ENCODE results near the gene MAP3K8. TPM values are rescaled to one million over a fixed set of nuclear protein-coding genes. Genes with fewer than 3 reads are reported as not detected.

MAP3K8 gene
- total RNA-seq, 1 donor from 2014 or later, result 16.7 TPM

DNA sequence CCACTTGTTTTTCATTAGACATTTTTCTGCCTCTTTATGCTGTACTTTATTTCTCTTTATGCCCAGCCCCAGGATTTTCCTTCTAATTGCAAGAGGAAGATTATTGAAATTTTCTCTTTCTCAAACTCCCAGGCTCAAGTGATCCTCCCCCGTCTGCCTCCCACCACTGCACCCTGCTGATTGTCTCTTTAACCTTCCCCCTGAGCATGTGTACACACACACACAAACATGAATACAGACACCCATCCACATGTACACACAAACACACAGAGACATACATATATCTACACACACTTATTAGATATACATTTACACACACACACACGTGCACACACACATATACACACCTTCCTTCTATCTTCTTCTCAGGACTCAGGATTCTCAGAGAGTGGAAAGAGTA, 37.3 kb upstream of the MAP3K8 start:
- H3K27me3 ChIP-seq (ENCODE audit: control insufficient read depth in 3 of 3, insufficient read depth in 3 of 3, low read length in 3 of 3), result peaks cover 0 to 6% (median 0%) of the 10 kb centered on the region in 3 donors
- H3K9ac ChIP-seq (ENCODE audit: low read depth in 1 of 3, low read length in 3 of 3), result no peak overlapping the region
- no peak overlapping the region for H3K27ac ChIP-seq (ENCODE audit: low read depth, low read length)
- H3K4me1 ChIP-seq (ENCODE audit: control insufficient read depth in 3 of 3, insufficient read depth in 3 of 3, low read length in 3 of 3), result peaks cover 2 to 3% (median 3%) of the 10 kb centered on the region in 3 donors
- no peak overlapping the region for H3K4me3 ChIP-seq (ENCODE audit: low read length in 3 of 3)
- H3K36me3 ChIP-seq (ENCODE audit: control insufficient read depth in 3 of 3, insufficient read depth in 3 of 3, low read length in 3 of 3), result no peaks in the 10 kb centered on the region
- no peaks in the 10 kb centered on the region for H3K9me3 ChIP-seq (ENCODE audit: control insufficient read depth in 3 of 3, low read length in 3 of 3)

DNA sequence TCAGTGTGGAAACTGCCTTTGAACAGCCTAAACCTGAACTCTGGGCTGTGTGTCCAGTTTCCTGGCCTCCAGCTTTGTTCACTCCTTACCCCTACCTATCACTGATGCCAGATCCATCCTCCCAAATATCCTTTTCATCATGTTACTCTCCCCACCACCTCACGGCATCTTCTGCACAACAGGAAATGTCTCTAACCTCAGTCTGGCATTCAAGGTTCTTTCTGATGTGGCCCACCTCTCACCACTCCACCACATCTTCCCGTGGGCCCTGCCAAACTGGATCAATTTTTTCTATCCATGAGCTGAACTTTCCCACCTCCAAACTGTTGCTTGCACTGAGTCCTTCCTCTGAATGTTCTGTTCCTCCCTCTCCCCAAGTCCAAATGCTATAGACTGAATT, 35.8 kb upstream of the MAP3K8 start:
- peaks cover 0 to 4% (median 0%) of the 10 kb centered on the region in 3 donors for H3K27me3 ChIP-seq (ENCODE audit: control insufficient read depth in 3 of 3, insufficient read depth in 3 of 3, low read length in 3 of 3)
- no peak overlapping the region for H3K27ac ChIP-seq (ENCODE audit: low read depth, low read length)
- H3K9me3 ChIP-seq (ENCODE audit: control insufficient read depth in 3 of 3, low read length in 3 of 3), result peaks cover 0 to 1% (median 0%) of the 10 kb centered on the region in 3 donors
- H3K36me3 ChIP-seq (ENCODE audit: control insufficient read depth in 3 of 3, insufficient read depth in 3 of 3, low read length in 3 of 3), result no peaks in the 10 kb centered on the region
- H3K9ac ChIP-seq (ENCODE audit: low read depth in 1 of 3, low read length in 3 of 3), result no peak overlapping the region
- H3K4me3 ChIP-seq (ENCODE audit: low read length in 3 of 3), result no peak overlapping the region
- H3K4me1 ChIP-seq (ENCODE audit: control insufficient read depth in 3 of 3, insufficient read depth in 3 of 3, low read length in 3 of 3), result no peaks in the 10 kb centered on the region

DNA sequence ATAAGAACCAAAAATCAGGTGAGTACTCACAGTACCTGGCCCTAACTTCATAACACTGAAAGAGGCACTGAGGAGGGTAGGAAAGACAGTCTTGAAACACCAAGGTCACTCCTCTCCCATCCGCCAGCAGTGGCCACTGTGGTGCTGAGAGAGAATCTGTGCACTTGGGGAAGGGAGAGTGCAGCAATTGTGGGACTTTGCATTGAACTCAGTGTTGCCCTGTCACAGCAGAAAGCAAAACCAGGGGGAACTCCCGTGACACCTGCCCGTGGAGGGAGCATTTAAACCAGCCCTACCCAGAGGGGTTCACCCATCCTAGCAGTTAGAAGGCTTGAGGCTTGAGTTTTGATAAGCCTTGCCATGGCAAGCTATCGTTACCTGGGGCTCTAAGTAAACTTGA, 35.2 kb upstream of the MAP3K8 start:
- H3K4me1 ChIP-seq (ENCODE audit: control insufficient read depth in 3 of 3, insufficient read depth in 3 of 3, low read length in 3 of 3), result no peaks in the 10 kb centered on the region
- no peak overlapping the region for H3K9ac ChIP-seq (ENCODE audit: low read depth in 1 of 3, low read length in 3 of 3)
- H3K9me3 ChIP-seq (ENCODE audit: control insufficient read depth in 3 of 3, low read length in 3 of 3), result peaks cover 0 to 2% (median 0%) of the 10 kb centered on the region in 3 donors
- H3K36me3 ChIP-seq (ENCODE audit: control insufficient read depth in 3 of 3, insufficient read depth in 3 of 3, low read length in 3 of 3), result no peaks in the 10 kb centered on the region
- no peak overlapping the region for H3K27ac ChIP-seq (ENCODE audit: low read depth, low read length)
- H3K27me3 ChIP-seq (ENCODE audit: control insufficient read depth in 3 of 3, insufficient read depth in 3 of 3, low read length in 3 of 3), result peaks cover 0 to 4% (median 0%) of the 10 kb centered on the region in 3 donors
- no peak overlapping the region for H3K4me3 ChIP-seq (ENCODE audit: low read length in 3 of 3)

DNA sequence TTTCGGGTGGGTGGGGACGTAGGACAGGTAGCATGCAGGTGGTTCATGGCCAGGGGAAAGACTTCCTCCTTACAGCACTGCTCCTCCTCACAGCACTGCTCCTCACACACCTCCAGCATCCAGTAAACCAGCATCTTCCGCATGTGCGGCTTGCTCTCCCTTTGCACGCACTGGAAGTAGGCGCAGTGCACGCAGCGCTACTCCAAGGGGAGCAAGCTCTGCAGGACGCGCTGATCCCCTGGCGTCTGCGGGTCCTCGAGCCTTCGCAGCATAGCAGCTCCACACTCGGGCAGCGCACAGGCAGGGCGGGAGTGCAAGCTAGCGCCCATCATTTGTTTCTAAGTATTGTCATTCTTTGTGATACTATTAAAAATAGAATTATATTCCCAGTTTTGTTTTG, 30.5 kb upstream of the MAP3K8 start:
- H3K4me1 ChIP-seq (ENCODE audit: control insufficient read depth in 3 of 3, insufficient read depth in 3 of 3, low read length in 3 of 3), result no peaks in the 10 kb centered on the region
- H3K27me3 ChIP-seq (ENCODE audit: control insufficient read depth in 3 of 3, insufficient read depth in 3 of 3, low read length in 3 of 3), result no peaks in the 10 kb centered on the region
- no peak overlapping the region for H3K27ac ChIP-seq (ENCODE audit: low read depth, low read length)
- H3K36me3 ChIP-seq (ENCODE audit: control insufficient read depth in 3 of 3, insufficient read depth in 3 of 3, low read length in 3 of 3), result no peaks in the 10 kb centered on the region
- H3K4me3 ChIP-seq (ENCODE audit: low read length in 3 of 3), result no peak overlapping the region
- H3K9me3 ChIP-seq (ENCODE audit: control insufficient read depth in 3 of 3, low read length in 3 of 3), result peaks cover 0 to 2% (median 0%) of the 10 kb centered on the region in 3 donors
- H3K9ac ChIP-seq (ENCODE audit: low read depth in 1 of 3, low read length in 3 of 3), result no peak overlapping the region

DNA sequence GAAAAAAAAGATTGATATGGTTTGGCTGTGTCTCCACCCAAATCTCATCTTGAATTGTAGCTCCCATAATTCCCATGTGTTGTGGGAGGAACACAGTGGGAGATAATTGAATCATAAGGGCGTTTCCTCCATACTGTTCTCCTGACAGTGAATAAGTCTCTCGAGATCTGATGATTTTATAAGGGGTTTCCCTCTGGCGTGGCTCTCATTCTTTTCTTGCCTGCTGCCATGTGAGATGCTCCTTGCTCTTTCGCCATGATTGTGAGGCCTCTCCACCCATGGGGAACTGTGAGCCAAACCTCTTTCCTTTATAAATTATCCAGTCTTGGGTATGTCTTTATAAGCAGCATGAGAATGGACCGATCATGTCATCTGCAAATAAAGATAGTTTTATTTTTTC, 29.4 kb upstream of the MAP3K8 start:
- H3K9ac ChIP-seq (ENCODE audit: low read depth in 1 of 3, low read length in 3 of 3), result no peak overlapping the region
- H3K27me3 ChIP-seq (ENCODE audit: control insufficient read depth in 3 of 3, insufficient read depth in 3 of 3, low read length in 3 of 3), result no peaks in the 10 kb centered on the region
- no peak overlapping the region for H3K4me3 ChIP-seq (ENCODE audit: low read length in 3 of 3)
- H3K9me3 ChIP-seq (ENCODE audit: control insufficient read depth in 3 of 3, low read length in 3 of 3), result peaks cover 0 to 2% (median 0%) of the 10 kb centered on the region in 3 donors
- no peak overlapping the region for H3K27ac ChIP-seq (ENCODE audit: low read depth, low read length)
- no peaks in the 10 kb centered on the region for H3K4me1 ChIP-seq (ENCODE audit: control insufficient read depth in 3 of 3, insufficient read depth in 3 of 3, low read length in 3 of 3)
- H3K36me3 ChIP-seq (ENCODE audit: control insufficient read depth in 3 of 3, insufficient read depth in 3 of 3, low read length in 3 of 3), result no peaks in the 10 kb centered on the region

DNA sequence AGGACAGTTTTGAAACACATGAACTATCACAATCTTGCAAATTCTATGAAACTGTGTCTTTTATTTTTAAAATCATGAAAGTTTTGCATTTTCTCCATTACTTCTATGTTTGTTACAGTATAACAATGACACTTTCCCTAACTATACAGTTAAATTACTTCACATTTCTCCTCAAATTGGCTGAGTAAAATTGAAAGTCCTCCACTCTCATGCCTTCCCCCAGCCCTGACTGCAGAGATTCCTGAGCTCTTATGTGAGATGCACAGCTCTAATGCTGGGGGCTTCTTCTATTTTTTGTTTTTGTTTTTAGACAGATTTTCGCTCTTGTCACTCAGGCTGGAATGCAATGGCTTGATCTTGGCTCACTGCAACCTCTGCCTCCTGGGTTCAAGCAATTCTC, 22.7 kb upstream of the MAP3K8 start:
- H3K27ac ChIP-seq (ENCODE audit: low read depth, low read length), result no peak overlapping the region
- H3K4me1 ChIP-seq (ENCODE audit: control insufficient read depth in 3 of 3, insufficient read depth in 3 of 3, low read length in 3 of 3), result peaks cover 0 to 3% (median 0%) of the 10 kb centered on the region in 3 donors
- no peak overlapping the region for H3K9ac ChIP-seq (ENCODE audit: low read depth in 1 of 3, low read length in 3 of 3)
- H3K9me3 ChIP-seq (ENCODE audit: control insufficient read depth in 3 of 3, low read length in 3 of 3), result no peaks in the 10 kb centered on the region
- H3K27me3 ChIP-seq (ENCODE audit: control insufficient read depth in 3 of 3, insufficient read depth in 3 of 3, low read length in 3 of 3), result no peaks in the 10 kb centered on the region
- no peaks in the 10 kb centered on the region for H3K36me3 ChIP-seq (ENCODE audit: control insufficient read depth in 3 of 3, insufficient read depth in 3 of 3, low read length in 3 of 3)
- H3K4me3 ChIP-seq (ENCODE audit: low read length in 3 of 3), result no peak overlapping the region

DNA sequence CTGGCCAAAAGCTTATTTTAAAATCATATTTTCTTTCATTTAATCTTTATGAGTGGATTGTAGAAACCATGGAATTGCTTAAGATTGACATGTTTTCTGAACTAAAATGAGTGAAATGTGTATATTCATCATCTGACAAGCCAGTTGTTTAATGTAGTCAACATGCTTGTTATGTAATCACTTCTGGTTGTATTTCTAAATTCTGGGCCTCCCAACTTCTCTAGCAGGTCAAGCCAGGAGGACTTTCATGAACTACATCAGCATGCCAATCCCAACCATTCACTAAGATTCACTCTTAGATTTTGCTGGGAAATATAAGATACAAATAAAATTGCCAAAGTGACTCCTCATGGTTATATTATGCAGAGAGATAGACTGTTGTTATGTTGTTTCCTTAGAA, 21.1 kb upstream of the MAP3K8 start:
- Histone ChIP-seq H3K9ac (ENCODE audit: low read depth in 1 of 3, low read length in 3 of 3) (no peak overlapping the region), H3K36me3 (ENCODE audit: control insufficient read depth in 3 of 3, insufficient read depth in 3 of 3, low read length in 3 of 3) (no peaks in the 10 kb centered on the region), H3K27me3 (ENCODE audit: control insufficient read depth in 3 of 3, insufficient read depth in 3 of 3, low read length in 3 of 3) (no peaks in the 10 kb centered on the region), H3K9me3 (ENCODE audit: control insufficient read depth in 3 of 3, low read length in 3 of 3) (no peaks in the 10 kb centered on the region), H3K4me3 (ENCODE audit: low read length in 3 of 3) (no peak overlapping the region), H3K27ac (ENCODE audit: low read depth, low read length) (no peak overlapping the region), H3K4me1 (ENCODE audit: control insufficient read depth in 3 of 3, insufficient read depth in 3 of 3, low read length in 3 of 3) (peaks cover 0 to 3% (median 0%) of the 10 kb centered on the region in 3 donors)

DNA sequence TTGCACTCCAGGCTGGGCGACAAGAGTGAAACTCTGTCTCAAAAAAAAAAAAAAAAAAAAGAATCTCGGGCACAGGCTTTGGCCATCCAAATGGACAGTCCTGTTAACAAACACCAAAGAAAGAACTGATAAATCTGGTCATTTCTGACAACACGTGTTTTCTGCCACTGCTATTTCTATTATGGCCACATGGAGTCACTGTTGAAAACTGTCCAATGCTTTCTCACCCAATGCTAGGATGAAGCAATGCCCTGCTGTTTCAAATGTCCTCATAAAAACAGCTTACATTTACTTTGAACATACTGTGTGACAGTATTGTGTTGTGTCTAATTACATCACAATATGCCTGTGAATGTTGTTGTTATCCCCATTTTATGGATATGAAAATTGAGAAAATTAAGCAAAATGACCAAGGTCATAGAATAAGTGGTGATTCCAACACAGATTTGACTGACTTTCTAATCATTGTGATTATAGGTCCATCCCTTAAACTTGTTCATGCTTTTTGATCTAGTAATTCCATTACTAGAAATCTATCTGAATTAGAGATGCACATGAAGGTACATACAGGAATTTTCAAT, 19.9 kb upstream of the MAP3K8 start:
- Histone ChIP-seq H3K9ac (ENCODE audit: low read depth in 1 of 3, low read length in 3 of 3) (no peak overlapping the region), H3K4me1 (ENCODE audit: control insufficient read depth in 3 of 3, insufficient read depth in 3 of 3, low read length in 3 of 3) (peaks cover 0 to 3% (median 0%) of the 10 kb centered on the region in 3 donors), H3K36me3 (ENCODE audit: control insufficient read depth in 3 of 3, insufficient read depth in 3 of 3, low read length in 3 of 3) (no peaks in the 10 kb centered on the region), H3K27me3 (ENCODE audit: control insufficient read depth in 3 of 3, insufficient read depth in 3 of 3, low read length in 3 of 3) (no peaks in the 10 kb centered on the region), H3K4me3 (ENCODE audit: low read length in 3 of 3) (no peak overlapping the region), H3K27ac (ENCODE audit: low read depth, low read length) (no peak overlapping the region), H3K9me3 (ENCODE audit: control insufficient read depth in 3 of 3, low read length in 3 of 3) (no peaks in the 10 kb centered on the region)

DNA sequence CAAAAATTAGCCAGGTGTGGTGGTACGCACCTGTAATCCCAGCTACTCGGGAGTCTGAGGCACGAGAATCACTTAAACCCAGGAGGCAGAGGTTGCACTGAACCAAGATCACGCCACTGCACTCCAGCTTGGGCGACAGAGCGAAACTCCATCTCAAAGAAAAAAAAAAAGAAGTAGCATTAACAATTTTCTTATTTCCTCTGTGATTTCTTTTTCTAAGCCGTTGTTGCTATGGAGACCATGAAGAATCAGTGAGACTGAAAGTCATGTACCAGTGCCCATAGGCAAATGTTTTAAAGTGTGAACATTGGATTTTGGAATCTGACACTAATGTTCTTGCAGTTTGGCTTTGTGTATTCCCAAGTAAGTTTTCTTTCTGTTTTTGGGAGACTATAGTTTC, 18.4 kb upstream of the MAP3K8 start:
- no peak overlapping the region for H3K27ac ChIP-seq (ENCODE audit: low read depth, low read length)
- no peaks in the 10 kb centered on the region for H3K27me3 ChIP-seq (ENCODE audit: control insufficient read depth in 3 of 3, insufficient read depth in 3 of 3, low read length in 3 of 3)
- H3K4me3 ChIP-seq (ENCODE audit: low read length in 3 of 3), result no peak overlapping the region
- no peak overlapping the region for H3K9ac ChIP-seq (ENCODE audit: low read depth in 1 of 3, low read length in 3 of 3)
- peaks cover 0 to 3% (median 0%) of the 10 kb centered on the region in 3 donors for H3K4me1 ChIP-seq (ENCODE audit: control insufficient read depth in 3 of 3, insufficient read depth in 3 of 3, low read length in 3 of 3)
- H3K36me3 ChIP-seq (ENCODE audit: control insufficient read depth in 3 of 3, insufficient read depth in 3 of 3, low read length in 3 of 3), result no peaks in the 10 kb centered on the region
- H3K9me3 ChIP-seq (ENCODE audit: control insufficient read depth in 3 of 3, low read length in 3 of 3), result no peaks in the 10 kb centered on the region

DNA sequence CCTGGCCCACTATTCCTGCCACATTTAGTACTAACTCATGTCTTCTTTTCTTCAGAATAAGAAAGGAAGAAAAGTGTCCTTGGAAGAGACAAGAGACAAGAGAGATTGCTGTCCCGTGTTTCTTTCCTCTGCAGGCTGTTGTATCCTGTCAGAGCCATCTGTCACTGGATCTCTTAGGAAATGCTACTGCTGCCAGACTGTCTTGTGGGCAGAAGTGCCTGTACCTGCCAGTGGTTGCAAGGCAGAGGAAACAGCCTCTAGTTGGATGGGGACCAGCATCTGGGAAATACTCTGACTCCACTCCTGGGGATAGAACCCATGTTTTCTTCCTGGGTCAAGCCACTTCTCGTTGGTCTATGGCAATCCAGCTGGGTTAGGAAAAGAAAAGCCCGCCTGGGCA, 16.7 kb upstream of the MAP3K8 start:
- Histone ChIP-seq H3K36me3 (ENCODE audit: control insufficient read depth in 3 of 3, insufficient read depth in 3 of 3, low read length in 3 of 3) (no peaks in the 10 kb centered on the region), H3K4me3 (ENCODE audit: low read length in 3 of 3) (no peak overlapping the region), H3K4me1 (ENCODE audit: control insufficient read depth in 3 of 3, insufficient read depth in 3 of 3, low read length in 3 of 3) (peaks cover 0 to 3% (median 0%) of the 10 kb centered on the region in 3 donors), H3K9me3 (ENCODE audit: control insufficient read depth in 3 of 3, low read length in 3 of 3) (no peaks in the 10 kb centered on the region), H3K27me3 (ENCODE audit: control insufficient read depth in 3 of 3, insufficient read depth in 3 of 3, low read length in 3 of 3) (no peaks in the 10 kb centered on the region), H3K27ac (ENCODE audit: low read depth, low read length) (no peak overlapping the region), H3K9ac (ENCODE audit: low read depth in 1 of 3, low read length in 3 of 3) (no peak overlapping the region)

Data from skeletal muscle tissue (tissue), 4 donors.